Loucy (cell line): ENCODE results near the gene ADARB2.

Experiments used
- EZH2phosphoT487 ChIP-seq: fragments of 200-600 bp; IDR thresholded peaks from 2 replicates; pipeline ENCODE4 v1.6.1; 2018; ENCODE audit warnings: antibody characterized with exemption, mild to moderate bottlenecking, moderate library complexity, borderline replicate concordance
- TF ChIP-seq, protein P1 (sequence below): fragments of 200-600 bp; sonication (generic); conservative IDR thresholded peaks from 2 replicates; pipeline ENCODE4 v1.5.1; 2014; ENCODE audit warnings: mild to moderate bottlenecking, antibody characterized with exemption, low read length

DNA sequence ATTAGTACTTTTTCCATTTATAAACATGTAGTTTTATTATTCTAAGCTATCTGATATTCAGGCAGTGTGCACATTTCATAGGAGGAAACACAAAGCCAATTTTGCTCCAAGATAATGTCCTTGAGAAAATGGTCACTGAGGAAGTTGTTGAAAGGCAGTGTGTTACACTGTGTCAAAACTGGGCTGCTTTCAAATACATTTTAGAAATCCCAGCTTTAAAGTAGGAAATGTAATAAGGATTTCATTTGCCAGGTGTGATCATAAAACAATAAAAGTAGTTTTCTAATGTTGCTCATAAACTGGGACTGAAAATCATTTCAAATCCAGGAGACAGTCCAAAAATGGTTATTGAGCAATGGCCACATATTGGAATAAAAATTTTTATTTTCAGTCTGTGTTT lies 601.1 kb downstream of the ADARB2 start:
- TF ChIP-seq, protein P1, sequence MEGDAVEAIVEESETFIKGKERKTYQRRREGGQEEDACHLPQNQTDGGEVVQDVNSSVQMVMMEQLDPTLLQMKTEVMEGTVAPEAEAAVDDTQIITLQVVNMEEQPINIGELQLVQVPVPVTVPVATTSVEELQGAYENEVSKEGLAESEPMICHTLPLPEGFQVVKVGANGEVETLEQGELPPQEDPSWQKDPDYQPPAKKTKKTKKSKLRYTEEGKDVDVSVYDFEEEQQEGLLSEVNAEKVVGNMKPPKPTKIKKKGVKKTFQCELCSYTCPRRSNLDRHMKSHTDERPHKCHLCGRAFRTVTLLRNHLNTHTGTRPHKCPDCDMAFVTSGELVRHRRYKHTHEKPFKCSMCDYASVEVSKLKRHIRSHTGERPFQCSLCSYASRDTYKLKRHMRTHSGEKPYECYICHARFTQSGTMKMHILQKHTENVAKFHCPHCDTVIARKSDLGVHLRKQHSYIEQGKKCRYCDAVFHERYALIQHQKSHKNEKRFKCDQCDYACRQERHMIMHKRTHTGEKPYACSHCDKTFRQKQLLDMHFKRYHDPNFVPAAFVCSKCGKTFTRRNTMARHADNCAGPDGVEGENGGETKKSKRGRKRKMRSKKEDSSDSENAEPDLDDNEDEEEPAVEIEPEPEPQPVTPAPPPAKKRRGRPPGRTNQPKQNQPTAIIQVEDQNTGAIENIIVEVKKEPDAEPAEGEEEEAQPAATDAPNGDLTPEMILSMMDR, result no peak
- no peak for TF ChIP-seq EZH2phosphoT487
